SK-N-SH treated with all-trans-retinoic acid at 6 μM for 48 hours (cell line): Measurements from ENCODE around the gene SMPDL3B.

ENCODE experiments used
- ATAC-seq: fragments of 200-7000 bp; cut with Tn5 transposase; 3 replicates; pipeline ENCODE4 v1.9.1; 2020; ENCODE audit warnings: mild to moderate bottlenecking, moderate library complexity
- ARNTL ChIP-seq: fragments of 450-650 bp; formaldehyde crosslinking; IDR thresholded peaks from 2 replicates; pipeline ENCODE4 v1.5.0; 2020; ENCODE audit warnings: low read depth, mild to moderate bottlenecking, moderate library complexity, borderline replicate concordance
- BACH2 ChIP-seq: fragments of 250-450 bp; sonication (Bioruptor Pico); IDR thresholded peaks from 2 replicates; pipeline ENCODE4 v1.9.0; 2021; ENCODE audit warnings: mild to moderate bottlenecking, borderline replicate concordance
- CREB5 ChIP-seq: fragments of 250-450 bp; sonication (Bioruptor Pico); IDR thresholded peaks from 2 replicates; pipeline ENCODE4 v1.5.1; 2020; ENCODE audit warnings: low read depth, mild to moderate bottlenecking, moderate library complexity
- CSDC2 ChIP-seq: fragments of 250-450 bp; sonication (Bioruptor Pico); IDR thresholded peaks from 2 replicates; pipeline ENCODE4 v1.5.0; 2020; ENCODE audit warnings: mild to moderate bottlenecking, moderate library complexity
- ESRRG ChIP-seq: fragments of 250-450 bp; sonication (Bioruptor Pico); IDR thresholded peaks from 2 replicates; pipeline ENCODE4 v1.6.1; 2021; ENCODE audit warnings: mild to moderate bottlenecking
- GLIS3 ChIP-seq: fragments of 250-450 bp; sonication (Bioruptor Pico); IDR thresholded peaks from 2 replicates; pipeline ENCODE4 v1.5.0; 2020; ENCODE audit warnings: mild to moderate bottlenecking, moderate library complexity
- ISL1 ChIP-seq: fragments of 250-450 bp; sonication (Bioruptor Pico); IDR thresholded peaks from 2 replicates; pipeline ENCODE4 v2.1.2; 2022; ENCODE audit warnings: mild to moderate bottlenecking, moderate library complexity
- OSR1 ChIP-seq: fragments of 250-450 bp; sonication (Bioruptor Pico); IDR thresholded peaks from 2 replicates; pipeline ENCODE4 v1.8.0; 2022; ENCODE audit warnings: moderate library complexity, mild to moderate bottlenecking, inconsistent platforms
- PATZ1 ChIP-seq: fragments of 250-450 bp; sonication (Bioruptor Pico); IDR thresholded peaks from 2 replicates; pipeline ENCODE4 v1.8.0; 2020; ENCODE audit warnings: mild to moderate bottlenecking, moderate library complexity, borderline replicate concordance
- POU6F1 ChIP-seq: fragments of 250-450 bp; sonication (Bioruptor Pico); IDR thresholded peaks from 2 replicates; pipeline ENCODE4 v1.8.0; 2021; ENCODE audit warnings: low read depth, mild to moderate bottlenecking, moderate library complexity, borderline replicate concordance
- PPARA ChIP-seq: fragments of 250-450 bp; sonication (Bioruptor Pico); IDR thresholded peaks from 2 replicates; pipeline ENCODE4 v1.5.0; 2020; ENCODE audit warnings: mild to moderate bottlenecking, borderline replicate concordance
- RARB ChIP-seq: fragments of 250-450 bp; sonication (Bioruptor Pico); IDR thresholded peaks from 2 replicates; pipeline ENCODE4 v1.8.0; 2021; ENCODE audit warnings: mild to moderate bottlenecking, moderate library complexity
- SNAI2 ChIP-seq: fragments of 250-450 bp; sonication (Bioruptor Pico); IDR thresholded peaks from 2 replicates; pipeline ENCODE4 v1.5.0; 2020; ENCODE audit warnings: mild to moderate bottlenecking, moderate library complexity
- TCF4 ChIP-seq: fragments of 250-450 bp; sonication (Bioruptor Pico); IDR thresholded peaks from 2 replicates; pipeline ENCODE4 v1.8.0; 2021; ENCODE audit warnings: mild to moderate bottlenecking, moderate library complexity, borderline replicate concordance
- TOX ChIP-seq: fragments of 250-450 bp; sonication (Bioruptor Pico); IDR thresholded peaks from 2 replicates; pipeline ENCODE4 v1.8.0; 2021; ENCODE audit warnings: mild to moderate bottlenecking, moderate library complexity, borderline replicate concordance
- ZC3H10 ChIP-seq: fragments of 250-450 bp; sonication (Bioruptor Pico); IDR thresholded peaks from 2 replicates; pipeline ENCODE4 v1.5.1; 2021; ENCODE audit warnings: mild to moderate bottlenecking, moderate library complexity
- ZFP3 ChIP-seq: fragments of 250-450 bp; sonication (Bioruptor Pico); IDR thresholded peaks from 2 replicates; pipeline ENCODE4 v1.5.0; 2020; ENCODE audit warnings: mild to moderate bottlenecking, moderate library complexity
- ZFP30 ChIP-seq: fragments of 450-650 bp; formaldehyde crosslinking; IDR thresholded peaks from 2 replicates; pipeline ENCODE4 v1.5.0; 2022; ENCODE audit warnings: mild to moderate bottlenecking, moderate library complexity
- ZNF565 ChIP-seq: fragments of 450-650 bp; formaldehyde crosslinking; conservative IDR thresholded peaks from 2 replicates; pipeline ENCODE4 v1.5.0; 2020; ENCODE audit warnings: low read depth, mild to moderate bottlenecking, moderate library complexity
- ZNF70 ChIP-seq: fragments of 450-650 bp; formaldehyde crosslinking; IDR thresholded peaks from 2 replicates; pipeline ENCODE4 v1.5.0; 2020; ENCODE audit warnings: mild to moderate bottlenecking, moderate library complexity
- TF ChIP-seq, protein P1 (sequence below): fragments of 250-450 bp; sonication (Bioruptor Pico); IDR thresholded peaks from 2 replicates; pipeline ENCODE4 v1.5.0; 2020; ENCODE audit warnings: mild to moderate bottlenecking, moderate library complexity
- TF ChIP-seq, protein P2 (sequence below): fragments of 250-450 bp; sonication (Bioruptor Pico); IDR thresholded peaks from 2 replicates; pipeline ENCODE4 v1.5.1; 2021; ENCODE audit warnings: mild to moderate bottlenecking, moderate library complexity

SMPDL3B gene

GRCh38 chr1:27931759-27932158 is 3.0 kb upstream of the SMPDL3B start (continued):
- no peak for TF ChIP-seq POU6F1
- TF ChIP-seq CSDC2 (CRISPR knock-in tag) = no peak
- no peak for TF ChIP-seq ZC3H10
- TF ChIP-seq, all 23 proteins: peak for 0

DNA sequence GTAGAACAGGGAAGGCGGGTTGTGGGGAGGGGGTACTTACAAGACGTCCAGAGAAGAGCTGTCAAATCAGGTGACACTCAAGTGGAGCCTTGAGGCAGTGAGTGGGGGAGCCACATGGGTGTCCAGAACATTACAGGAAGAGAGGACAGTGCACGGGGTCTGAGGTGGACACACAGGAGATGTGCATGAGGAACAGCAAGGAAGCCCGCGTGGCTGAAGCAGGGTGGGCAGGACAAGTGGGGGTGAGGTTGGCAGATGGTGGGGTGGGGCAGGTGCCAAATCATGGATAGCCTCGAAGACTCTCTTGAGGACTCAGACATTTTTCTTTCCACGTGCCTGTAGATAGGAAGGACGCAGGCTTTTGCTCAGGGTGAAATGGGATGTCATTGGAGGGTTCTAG is 921 bp downstream of the SMPDL3B start:
- ATAC-seq = no peak
- TF ChIP-seq ISL1 (no peak), ZFP30 (CRISPR knock-in tag) (no peak), TOX (CRISPR knock-in tag) (no peak), ESRRG (CRISPR knock-in tag) (no peak), BACH2 (CRISPR knock-in tag) (no peak), CSDC2 (CRISPR knock-in tag) (no peak), GLIS3 (no peak), PPARA (CRISPR knock-in tag) (no peak), ZC3H10 (no peak), RARB (CRISPR knock-in tag) (no peak), POU6F1 (no peak), ZFP3 (no peak), TCF4 (CRISPR knock-in tag) (no peak), CREB5 (CRISPR knock-in tag) (no peak), PATZ1 (CRISPR knock-in tag) (no peak), OSR1 (CRISPR knock-in tag) (no peak), ZNF70 (CRISPR knock-in tag) (no peak)
- TF ChIP-seq, protein P1, sequence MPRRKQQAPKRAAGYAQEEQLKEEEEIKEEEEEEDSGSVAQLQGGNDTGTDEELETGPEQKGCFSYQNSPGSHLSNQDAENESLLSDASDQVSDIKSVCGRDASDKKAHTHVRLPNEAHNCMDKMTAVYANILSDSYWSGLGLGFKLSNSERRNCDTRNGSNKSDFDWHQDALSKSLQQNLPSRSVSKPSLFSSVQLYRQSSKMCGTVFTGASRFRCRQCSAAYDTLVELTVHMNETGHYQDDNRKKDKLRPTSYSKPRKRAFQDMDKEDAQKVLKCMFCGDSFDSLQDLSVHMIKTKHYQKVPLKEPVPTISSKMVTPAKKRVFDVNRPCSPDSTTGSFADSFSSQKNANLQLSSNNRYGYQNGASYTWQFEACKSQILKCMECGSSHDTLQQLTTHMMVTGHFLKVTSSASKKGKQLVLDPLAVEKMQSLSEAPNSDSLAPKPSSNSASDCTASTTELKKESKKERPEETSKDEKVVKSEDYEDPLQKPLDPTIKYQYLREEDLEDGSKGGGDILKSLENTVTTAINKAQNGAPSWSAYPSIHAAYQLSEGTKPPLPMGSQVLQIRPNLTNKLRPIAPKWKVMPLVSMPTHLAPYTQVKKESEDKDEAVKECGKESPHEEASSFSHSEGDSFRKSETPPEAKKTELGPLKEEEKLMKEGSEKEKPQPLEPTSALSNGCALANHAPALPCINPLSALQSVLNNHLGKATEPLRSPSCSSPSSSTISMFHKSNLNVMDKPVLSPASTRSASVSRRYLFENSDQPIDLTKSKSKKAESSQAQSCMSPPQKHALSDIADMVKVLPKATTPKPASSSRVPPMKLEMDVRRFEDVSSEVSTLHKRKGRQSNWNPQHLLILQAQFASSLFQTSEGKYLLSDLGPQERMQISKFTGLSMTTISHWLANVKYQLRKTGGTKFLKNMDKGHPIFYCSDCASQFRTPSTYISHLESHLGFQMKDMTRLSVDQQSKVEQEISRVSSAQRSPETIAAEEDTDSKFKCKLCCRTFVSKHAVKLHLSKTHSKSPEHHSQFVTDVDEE (CRISPR knock-in tag) = no peak
- TF ChIP-seq, protein P2, sequence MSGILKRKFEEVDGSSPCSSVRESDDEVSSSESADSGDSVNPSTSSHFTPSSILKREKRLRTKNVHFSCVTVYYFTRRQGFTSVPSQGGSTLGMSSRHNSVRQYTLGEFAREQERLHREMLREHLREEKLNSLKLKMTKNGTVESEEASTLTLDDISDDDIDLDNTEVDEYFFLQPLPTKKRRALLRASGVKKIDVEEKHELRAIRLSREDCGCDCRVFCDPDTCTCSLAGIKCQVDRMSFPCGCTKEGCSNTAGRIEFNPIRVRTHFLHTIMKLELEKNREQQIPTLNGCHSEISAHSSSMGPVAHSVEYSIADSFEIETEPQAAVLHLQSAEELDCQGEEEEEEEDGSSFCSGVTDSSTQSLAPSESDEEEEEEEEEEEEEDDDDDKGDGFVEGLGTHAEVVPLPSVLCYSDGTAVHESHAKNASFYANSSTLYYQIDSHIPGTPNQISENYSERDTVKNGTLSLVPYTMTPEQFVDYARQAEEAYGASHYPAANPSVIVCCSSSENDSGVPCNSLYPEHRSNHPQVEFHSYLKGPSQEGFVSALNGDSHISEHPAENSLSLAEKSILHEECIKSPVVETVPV (CRISPR knock-in tag) = no peak

DNA sequence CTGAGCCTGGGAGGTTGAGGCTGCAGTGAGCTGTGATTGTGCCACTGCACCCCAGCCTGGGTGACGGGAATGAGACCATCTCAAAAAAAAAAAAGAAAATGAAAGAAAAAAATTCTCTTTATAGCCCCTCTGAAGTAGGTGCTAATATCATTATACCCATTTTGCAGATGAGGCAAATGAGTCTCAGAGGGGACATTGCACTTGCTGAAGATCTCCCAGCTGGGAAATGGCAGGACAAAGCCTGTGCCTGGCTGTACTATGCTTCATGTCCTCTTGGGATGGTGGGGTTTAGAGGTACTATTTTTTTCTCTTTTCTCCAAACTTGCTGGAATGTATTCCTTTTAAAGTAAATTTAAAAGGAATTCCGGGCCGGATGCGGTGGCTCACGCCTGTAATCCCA is 1.6 kb downstream of the SMPDL3B start:
- no peak for ATAC-seq
- no peak for TF ChIP-seq RARB (CRISPR knock-in tag)
- TF ChIP-seq ISL1 = no peak
- no peak for TF ChIP-seq TOX (CRISPR knock-in tag)
- TF ChIP-seq, protein P2 (CRISPR knock-in tag) = no peak
- no peak for TF ChIP-seq GLIS3
- TF ChIP-seq SNAI2 = no peak
- no peak for TF ChIP-seq CREB5 (CRISPR knock-in tag)
- TF ChIP-seq ESRRG (CRISPR knock-in tag) = no peak
- no peak for TF ChIP-seq ARNTL
- TF ChIP-seq OSR1 (CRISPR knock-in tag) = no peak
- no peak for TF ChIP-seq TCF4 (CRISPR knock-in tag)
- TF ChIP-seq ZNF70 (CRISPR knock-in tag) = no peak
- TF ChIP-seq POU6F1 = no peak
- no peak for TF ChIP-seq ZFP3
- no peak for TF ChIP-seq ZNF565 (CRISPR knock-in tag)
- no peak for TF ChIP-seq ZC3H10
